Retina (tissue), 1 donor: ENCODE results near the gene GCH1.

Source experiments
- DNase-seq: peaks from one replicate; pipeline ENCODE4 v3.0.0-alpha.2; 2016

GCH1 gene

DNA sequence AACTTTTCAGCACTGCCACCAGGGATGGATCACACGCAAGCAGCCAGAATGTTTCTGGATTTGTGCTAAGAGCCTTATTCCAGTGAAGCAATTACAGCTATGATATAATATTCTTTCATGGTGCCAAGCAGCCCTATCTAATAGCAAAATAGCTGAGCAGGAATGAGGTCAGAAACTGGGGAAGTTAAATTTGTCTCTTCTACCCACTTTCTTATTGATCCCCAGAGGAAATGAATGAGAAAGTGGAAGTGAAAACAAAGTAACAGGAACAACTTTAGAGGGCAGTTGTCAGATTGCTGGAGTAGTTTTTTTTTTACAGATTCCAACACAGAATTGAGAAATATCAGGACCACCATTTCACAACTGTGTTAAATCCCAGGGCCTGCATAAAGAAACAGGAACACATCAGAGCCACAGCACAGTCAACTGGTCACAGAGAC lies 44.8 kb downstream of the GCH1 start:
- no peak for DNase-seq

GRCh38 chr14:54856152-54856551 lies 46.5 kb downstream of the GCH1 start:
- DNase-seq: no peak

DNA sequence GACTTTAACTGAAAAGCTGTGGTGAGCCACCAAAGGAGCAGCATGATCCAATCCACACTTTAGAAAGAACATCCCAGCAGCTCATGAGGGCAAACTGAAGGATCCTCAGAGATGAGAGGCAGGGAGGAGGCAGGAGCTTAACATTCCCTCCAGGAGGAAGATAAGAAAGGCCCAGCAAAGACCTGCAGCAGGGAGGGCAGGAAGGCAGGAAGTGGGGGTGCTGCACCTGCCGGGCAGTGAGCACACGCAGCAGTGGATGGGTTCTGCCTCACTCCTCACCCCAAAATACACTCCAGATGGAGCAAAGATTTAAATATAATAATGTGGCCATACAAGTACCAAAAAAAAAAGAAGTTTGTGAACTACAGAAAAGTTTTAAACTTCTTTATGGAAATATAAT lies 48.4 kb downstream of the GCH1 start:
- DNase-seq: no peak

DNA sequence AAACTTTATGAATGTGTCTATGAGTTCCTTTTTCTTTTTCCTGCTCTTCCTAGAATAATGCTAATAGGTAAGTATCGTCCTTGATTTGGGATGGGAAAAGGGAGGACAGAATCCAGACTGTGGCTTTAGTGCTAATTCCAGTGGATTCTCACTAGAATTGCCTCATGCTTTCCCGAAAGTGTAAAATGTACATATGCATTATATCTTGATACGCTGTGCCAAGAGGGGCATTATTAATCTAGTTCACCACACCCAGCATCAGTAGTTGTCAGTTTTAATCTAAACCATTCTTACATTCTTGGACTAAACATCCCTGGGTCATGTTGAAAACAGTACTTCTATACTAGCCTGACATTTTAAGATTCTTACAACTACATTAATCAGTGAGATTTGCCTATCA lies 49.3 kb downstream of the GCH1 start:
- no peak for DNase-seq

DNA sequence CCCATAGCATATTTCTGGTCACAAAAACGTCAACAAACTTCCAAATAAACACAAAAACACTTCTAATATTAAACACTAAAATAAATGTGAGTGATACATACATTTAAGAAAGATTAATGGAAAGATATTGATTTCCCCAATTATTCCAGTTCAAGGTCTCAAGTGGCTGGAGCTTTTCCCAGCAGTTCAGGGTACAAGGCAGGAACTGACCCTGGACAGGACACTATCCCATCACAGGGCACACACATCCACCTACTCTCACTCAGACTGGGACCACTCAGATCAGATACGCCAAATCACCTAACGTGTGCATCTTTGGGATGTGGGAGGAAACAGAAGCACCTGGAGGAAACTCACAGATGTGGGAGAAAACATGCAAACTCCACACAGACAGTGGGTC lies 50.4 kb downstream of the GCH1 start:
- DNase-seq: no peak

DNA sequence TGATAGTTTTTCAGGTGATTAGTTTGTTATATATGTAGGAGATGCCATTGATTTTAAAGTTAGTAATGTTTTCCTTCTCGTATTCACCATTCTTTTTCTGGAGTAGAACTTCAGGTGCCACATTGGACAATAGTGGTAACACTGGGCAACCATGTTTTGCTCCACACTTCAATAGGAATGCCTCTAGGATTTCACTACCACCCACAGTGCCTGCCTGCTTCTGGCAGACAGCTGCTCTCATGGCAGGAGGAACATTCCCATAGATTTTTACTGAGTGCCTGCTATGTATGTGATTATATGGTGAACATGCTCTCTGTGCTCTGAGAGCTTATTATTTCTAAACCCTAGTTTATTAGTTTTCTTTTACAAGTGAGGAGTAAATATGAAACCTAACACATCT lies 53.7 kb downstream of the GCH1 start:
- DNase-seq: no peak

DNA sequence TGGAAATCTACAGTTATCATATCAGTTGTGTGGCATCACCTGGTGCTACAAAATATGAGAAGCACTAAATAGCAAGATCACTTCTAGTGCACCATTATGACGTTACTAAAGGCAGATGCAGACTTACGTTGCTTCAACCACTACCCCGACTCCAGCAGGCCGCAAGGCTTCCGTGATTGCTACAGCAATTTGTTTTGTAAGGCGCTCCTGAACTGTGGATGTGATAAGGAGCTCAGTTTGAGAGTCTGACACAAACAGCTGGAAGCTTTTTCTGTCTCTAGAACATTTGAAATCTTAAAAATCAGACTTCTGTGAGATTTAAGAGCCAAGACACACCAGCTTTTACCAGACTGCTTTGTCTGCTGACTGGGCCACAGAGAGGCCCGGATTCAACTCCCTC lies 57.0 kb downstream of the GCH1 start:
- no peak for DNase-seq

DNA sequence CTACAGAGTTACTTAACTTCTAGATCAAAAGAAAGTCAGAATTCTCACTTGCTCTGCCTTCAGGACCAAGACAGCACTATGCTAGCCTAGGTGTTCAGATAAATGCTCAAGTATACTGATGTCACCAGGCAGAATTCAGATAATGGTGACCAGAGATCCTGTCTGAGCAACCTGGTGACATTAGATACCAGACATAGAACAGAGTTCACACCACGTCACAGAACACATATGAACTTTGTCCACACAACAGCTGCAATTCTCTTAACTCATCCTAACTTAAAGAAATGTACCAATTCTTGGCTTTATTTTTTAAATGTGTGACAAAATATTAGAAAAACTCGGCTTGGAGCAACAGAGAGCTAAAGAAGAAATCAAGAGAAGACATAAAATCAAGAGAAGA lies 58.1 kb downstream of the GCH1 start:
- DNase-seq: no peak

GRCh38 chr14:54840798-54841197 lies 61.8 kb downstream of the GCH1 start:
- no peak for DNase-seq

- no peak for DNase-seq
These were observed 62.3 kb downstream of the GCH1 start for GRCh38 chr14:54840336-54840735.

GRCh38 chr14:54839701-54840119 lies 62.9 kb downstream of the GCH1 start:
- no peak for DNase-seq

DNA sequence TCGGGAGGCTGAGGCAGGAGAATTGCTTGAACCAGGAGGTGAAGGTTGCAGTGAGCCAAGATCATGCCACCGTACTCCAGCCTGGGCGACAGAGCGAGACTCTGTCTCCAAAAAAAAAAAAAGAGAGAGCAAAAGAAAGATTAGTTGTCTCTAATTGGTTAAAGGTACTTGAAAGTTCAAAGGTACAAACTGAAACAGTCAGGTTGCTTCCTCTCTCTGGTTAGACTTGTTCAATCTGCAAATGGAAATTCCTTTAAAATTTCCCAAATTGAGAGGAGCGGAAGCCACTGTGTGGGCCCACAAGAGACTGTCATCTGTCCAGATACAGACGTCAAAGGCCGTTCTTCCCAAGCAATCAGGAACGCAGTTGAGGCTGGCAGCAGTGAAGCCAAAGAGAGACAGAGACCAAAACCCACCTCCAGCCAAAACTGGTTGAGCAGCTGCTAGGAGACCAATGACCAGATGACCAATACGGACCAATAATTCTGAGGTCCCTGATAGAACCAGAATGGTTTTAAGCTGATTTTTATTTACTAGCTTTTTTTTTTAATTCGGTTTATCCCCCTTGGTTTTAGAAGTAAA lies 63.6 kb downstream of the GCH1 start:
- DNase-seq: no peak

DNA sequence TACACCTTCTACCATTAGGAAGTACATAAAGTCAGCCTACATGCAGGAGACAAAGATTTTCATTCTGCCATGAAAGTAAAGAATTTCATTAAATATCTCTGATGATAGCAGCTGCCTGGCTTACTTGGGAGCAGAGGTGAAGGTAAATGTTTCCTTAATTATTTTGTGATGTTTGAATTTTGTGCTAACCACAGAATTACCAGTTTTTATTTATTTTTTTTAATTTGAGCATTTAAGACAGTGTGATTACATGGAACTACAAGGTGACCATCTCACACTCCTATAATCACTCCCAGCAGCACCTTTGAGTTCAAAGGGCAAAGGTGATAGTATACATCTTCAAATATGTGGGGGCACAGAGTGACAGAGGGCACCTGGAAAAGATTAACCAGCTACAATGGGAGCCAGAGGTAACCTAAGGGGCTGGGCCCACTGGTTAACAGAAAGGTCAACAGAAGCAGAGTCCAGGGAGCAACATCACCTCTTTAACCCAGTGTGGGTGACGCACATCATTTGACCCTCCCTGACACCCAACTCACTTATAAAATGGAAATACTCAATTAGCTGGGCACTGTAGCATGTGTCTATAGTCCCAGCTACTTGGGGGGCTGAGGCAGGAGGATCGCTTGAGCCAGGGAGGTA lies 65.0 kb downstream of the GCH1 start:
- DNase-seq: no peak

DNA sequence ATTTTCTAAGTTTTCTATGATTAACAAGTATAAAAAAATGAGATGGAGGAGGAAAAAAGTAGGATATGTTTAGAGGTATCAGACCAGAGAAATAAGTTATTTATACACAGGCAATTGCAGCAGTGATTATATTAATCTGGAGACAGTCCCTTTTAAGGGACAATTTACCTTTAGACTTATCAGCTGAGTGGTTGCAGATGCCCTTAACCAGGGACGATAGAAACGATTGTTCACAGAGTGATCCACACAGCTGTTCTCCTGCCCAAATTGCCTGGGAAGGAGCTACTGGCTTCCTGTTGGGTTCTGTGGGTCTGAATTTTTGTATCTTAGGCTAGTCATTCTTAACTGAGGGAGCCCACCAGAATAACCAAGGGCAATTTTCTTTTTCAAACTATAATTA lies 66.4 kb downstream of the GCH1 start:
- DNase-seq: no peak

- DNase-seq: no peak
These were observed 67.9 kb downstream of the GCH1 start for GRCh38 chr14:54834727-54835126.

DNA sequence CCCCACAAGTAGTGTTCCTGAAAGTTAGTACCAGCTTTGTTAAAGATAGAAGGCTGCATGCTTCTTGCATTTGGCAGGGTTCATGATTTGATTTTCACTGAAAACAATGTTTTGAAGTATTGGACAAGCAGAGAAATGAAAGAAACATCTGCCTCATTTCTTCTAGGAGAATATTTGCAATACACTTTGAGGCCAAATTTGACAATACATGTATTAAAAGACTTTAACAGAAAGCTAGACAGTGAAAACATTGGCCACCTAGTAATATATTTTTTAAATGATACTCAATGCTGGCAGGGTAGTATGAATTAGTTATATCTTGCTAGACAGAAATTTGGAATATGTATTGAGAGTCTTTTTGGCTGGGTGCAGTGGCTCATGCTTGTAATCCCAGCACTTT lies 68.5 kb downstream of the GCH1 start:
- DNase-seq: no peak

- DNase-seq: no peak
These were observed 72.0 kb downstream of the GCH1 start for GRCh38 chr14:54830650-54831049.

- DNase-seq: no peak
These were observed 73.0 kb downstream of the GCH1 start for GRCh38 chr14:54829486-54830224.

DNA sequence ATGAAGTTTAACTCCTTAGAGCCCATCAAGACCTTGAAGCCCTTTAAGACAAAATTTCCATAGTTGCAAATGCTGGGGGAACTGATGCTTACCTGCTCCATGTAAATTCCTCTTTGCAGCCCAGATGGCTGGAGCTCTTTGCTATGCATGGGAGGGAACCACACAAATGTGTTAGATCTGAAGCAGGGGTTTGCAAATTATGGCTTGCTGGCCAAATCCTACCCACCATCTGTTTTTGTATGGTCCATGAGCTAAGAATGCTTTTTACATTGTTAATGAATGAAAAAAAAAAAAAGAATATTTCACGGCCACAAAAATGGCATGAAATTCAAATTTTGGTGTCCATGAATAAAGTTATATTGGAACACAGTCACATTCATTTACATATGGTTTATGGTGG lies 74.6 kb downstream of the GCH1 start:
- DNase-seq: no peak

GRCh38 chr14:54823757-54824549 lies 78.7 kb downstream of the GCH1 start:
- no peak for DNase-seq

DNA sequence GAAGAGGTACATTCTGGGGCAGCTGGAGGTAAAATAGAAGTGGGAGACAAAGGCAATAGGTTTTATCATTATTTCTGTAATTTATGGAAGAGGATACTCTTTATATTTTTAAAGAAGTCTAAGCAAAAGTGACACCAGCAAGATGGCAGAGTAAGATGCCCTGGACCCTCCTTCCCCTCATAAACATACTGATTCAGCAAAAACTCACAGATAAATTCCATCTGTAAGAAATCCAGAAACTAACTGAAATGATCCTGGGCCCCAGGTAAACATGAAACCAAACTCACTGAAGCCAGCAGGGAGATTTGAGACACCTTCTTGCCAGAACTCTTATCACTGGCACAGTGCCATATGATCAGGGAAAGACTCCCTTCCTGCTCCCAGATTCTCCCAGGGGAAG lies 79.9 kb downstream of the GCH1 start:
- no peak for DNase-seq

GRCh38 chr14:54818201-54819133 lies 84.2 kb downstream of the GCH1 start:
- peak; percentile 69 for DNase-seq
